ENCODE measurements around the gene COL27A1. TPM values are rescaled to one million over a fixed set of nuclear protein-coding genes. Genes with fewer than 3 reads are reported as not detected.

Gene COL27A1
- total RNA-seq, 1 donor from 2014 or later, result 13.0 TPM

- DNase-seq, result peak; percentile 31
- Histone ChIP-seq H3K4me1 (peaks cover 29% of the 10 kb centered on the region), H3K9me3 (no peaks in the 10 kb centered on the region), H3K27me3 (ENCODE audit: low read depth) (no peaks in the 10 kb centered on the region), H3K4me3 (no peak overlapping the region), H3K36me3 (no peaks in the 10 kb centered on the region), H3K27ac (peak overlapping the region; percentile 24)
- ATAC-seq, result peak; percentile 30 to 35
- intact Hi-C loops (cut with DNase I), result no loop called here
- TF ChIP-seq CTCF (IDR thresholded peaks at IDR 0.05), result no peak
These were observed 25.6 kb downstream of the COL27A1 start for GRCh38 chr9:114180696-114181606.

- intact Hi-C loops (cut with DNase I), result no loop called here
- H3K9me3 ChIP-seq, result no peaks in the 10 kb centered on the region
- peaks cover 29% of the 10 kb centered on the region for H3K4me1 ChIP-seq
- H3K4me3 ChIP-seq, result no peak overlapping the region
- ATAC-seq, result peak; percentile 24 to 46
- no peak for TF ChIP-seq CTCF (IDR thresholded peaks at IDR 0.05)
- no peaks in the 10 kb centered on the region for H3K36me3 ChIP-seq
- no peaks in the 10 kb centered on the region for H3K27me3 ChIP-seq (ENCODE audit: low read depth)
- peak; percentile 36 for DNase-seq
- peak overlapping the region; percentile 24 for H3K27ac ChIP-seq
These were observed 26.5 kb downstream of the COL27A1 start for GRCh38 chr9:114181607-114182409.

- no peaks in the 10 kb centered on the region for H3K36me3 ChIP-seq
- no peak for ATAC-seq
- no peak for TF ChIP-seq CTCF (IDR thresholded peaks at IDR 0.05)
- H3K4me3 ChIP-seq, result no peak overlapping the region
- H3K27me3 ChIP-seq (ENCODE audit: low read depth), result no peaks in the 10 kb centered on the region
- no peaks in the 10 kb centered on the region for H3K9me3 ChIP-seq
- intact Hi-C loops (cut with DNase I), result no loop called here
- peaks cover 26% of the 10 kb centered on the region for H3K4me1 ChIP-seq
- peak; percentile 24 for DNase-seq
- H3K27ac ChIP-seq, result no peak overlapping the region
These were observed 27.7 kb downstream of the COL27A1 start for GRCh38 chr9:114183006-114183405.

- H3K27ac ChIP-seq, result no peak overlapping the region
- H3K36me3 ChIP-seq, result no peaks in the 10 kb centered on the region
- peak; percentile 4 for DNase-seq
- no peak for TF ChIP-seq CTCF (IDR thresholded peaks at IDR 0.05)
- no peaks in the 10 kb centered on the region for H3K27me3 ChIP-seq (ENCODE audit: low read depth)
- intact Hi-C loops (cut with DNase I), result no loop called here
- no peak overlapping the region for H3K4me3 ChIP-seq
- H3K4me1 ChIP-seq, result peaks cover 15% of the 10 kb centered on the region
- no peak for ATAC-seq
- no peaks in the 10 kb centered on the region for H3K9me3 ChIP-seq
These were observed 28.7 kb downstream of the COL27A1 start for GRCh38 chr9:114184071-114184470.

GRCh38 chr9:114184866-114185265, 29.5 kb downstream of the COL27A1 start:
- intact Hi-C loops (cut with DNase I), result no loop called here
- ATAC-seq, result no peak
- Histone ChIP-seq H3K36me3 (no peaks in the 10 kb centered on the region), H3K27ac (no peak overlapping the region), H3K4me3 (no peak overlapping the region), H3K9me3 (peaks cover 7% of the 10 kb centered on the region), H3K4me1 (peaks cover 11% of the 10 kb centered on the region), H3K27me3 (ENCODE audit: low read depth) (no peaks in the 10 kb centered on the region)
- DNase-seq, result peak; percentile 19
- TF ChIP-seq CTCF (IDR thresholded peaks at IDR 0.05), result no peak
